Measurements from ENCODE around the gene ABCC6. TPM values are rescaled to one million over a fixed set of nuclear protein-coding genes. Genes with fewer than 3 reads are reported as not detected.

Gene ABCC6
- total and polyA plus RNA-seq, 12 donors = 0.17 to 3.8 (median 1.0) TPM

DNA sequence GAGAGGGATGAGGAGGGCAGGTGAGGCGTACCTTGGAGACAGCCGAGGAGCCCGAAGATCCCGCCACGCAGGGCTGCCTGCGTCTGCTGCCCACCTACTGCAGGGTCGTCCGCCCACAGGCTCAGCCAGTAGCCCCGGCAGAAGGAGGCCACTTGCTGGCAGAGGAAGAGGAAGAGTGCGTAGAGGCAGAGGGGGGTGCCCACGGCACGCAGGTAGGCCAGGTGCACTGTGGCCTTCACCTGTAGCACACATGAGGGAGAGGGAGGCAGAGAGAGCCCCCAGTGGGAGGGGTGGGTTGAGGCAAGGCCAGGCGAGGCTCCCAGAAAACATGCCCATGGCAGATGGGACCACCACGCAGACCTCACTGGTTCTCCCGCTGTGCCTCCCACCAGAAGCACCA is 53.7 kb downstream of the ABCC6 start:
- Histone ChIP-seq H3K9me3 (no peaks in the 10 kb centered on the region), H3K27me3 (no peaks in the 10 kb centered on the region), H3K4me3 (no peak overlapping the region), H3K36me3 (no peaks in the 10 kb centered on the region), H3K27ac (no peak overlapping the region), H3K4me1 (no peaks in the 10 kb centered on the region)
- WGBS, 2 donors = 94 to 96% methylated on average over 14 to 15 of the region's 15 CpGs
- DNase-seq = no peak
- no peak for TF ChIP-seq CTCF (IDR thresholded peaks at IDR 0.05)
- no peak for ATAC-seq
- intact Hi-C loops (cut with DNase I) = no loop called here

DNA sequence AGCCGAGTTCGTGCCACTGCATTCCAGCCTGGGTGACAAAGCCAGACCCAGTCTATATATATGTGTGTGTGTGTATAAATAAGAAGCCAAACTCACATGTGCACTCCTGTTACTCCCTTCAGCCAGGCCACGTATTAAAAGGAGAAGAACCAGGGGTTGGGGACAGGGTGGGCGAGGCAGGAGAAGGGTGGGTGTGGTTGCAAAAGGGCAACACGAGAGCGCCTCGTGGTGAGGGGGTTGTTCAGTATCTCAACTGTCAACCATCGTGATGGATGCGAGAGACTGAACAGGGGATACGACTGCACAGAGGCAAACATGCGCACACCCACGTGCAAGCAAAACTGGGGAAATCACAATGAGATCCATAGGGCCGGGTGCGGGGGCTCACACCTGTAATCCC is 54.9 kb downstream of the ABCC6 start:
- Histone ChIP-seq H3K27ac (no peak overlapping the region), H3K9me3 (no peaks in the 10 kb centered on the region), H3K4me1 (no peaks in the 10 kb centered on the region), H3K4me3 (no peak overlapping the region), H3K27me3 (no peaks in the 10 kb centered on the region), H3K36me3 (no peaks in the 10 kb centered on the region)
- no peak for DNase-seq
- no peak for ATAC-seq
- no peak for TF ChIP-seq CTCF (IDR thresholded peaks at IDR 0.05)
- intact Hi-C loops (cut with DNase I) = no loop called here
- WGBS, 2 donors = 87 to 90% methylated on average over 14 of the region's 14 CpGs

DNA sequence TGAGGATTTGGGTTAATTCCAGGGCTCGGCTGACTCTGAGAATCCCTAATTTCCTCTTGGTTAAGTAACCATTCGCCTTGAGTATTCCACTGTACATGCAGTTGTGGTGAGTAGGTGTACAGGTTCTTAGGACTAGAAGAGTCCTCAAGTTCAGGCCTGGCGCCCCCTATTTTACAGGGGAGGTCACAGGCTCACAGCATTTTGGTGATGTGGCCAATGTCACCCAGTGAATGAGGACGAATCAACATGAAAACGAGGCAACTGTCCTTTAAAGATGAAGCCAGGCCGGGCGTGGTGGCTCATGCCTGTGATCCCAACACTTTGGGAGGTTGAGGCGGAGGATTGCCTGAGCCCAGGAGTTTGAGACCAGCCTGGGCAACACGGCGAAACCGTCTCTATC is 55.4 kb downstream of the ABCC6 start:
- ATAC-seq = no peak
- WGBS, 2 donors = 87% methylated on average over 11 of the region's 11 CpGs
- Histone ChIP-seq H3K4me1 (no peaks in the 10 kb centered on the region), H3K27ac (no peak overlapping the region), H3K9me3 (no peaks in the 10 kb centered on the region), H3K36me3 (no peaks in the 10 kb centered on the region), H3K27me3 (no peaks in the 10 kb centered on the region), H3K4me3 (no peak overlapping the region)
- intact Hi-C loops (cut with DNase I) = no loop called here
- TF ChIP-seq CTCF (IDR thresholded peaks at IDR 0.05) = no peak
- no peak for DNase-seq

DNA sequence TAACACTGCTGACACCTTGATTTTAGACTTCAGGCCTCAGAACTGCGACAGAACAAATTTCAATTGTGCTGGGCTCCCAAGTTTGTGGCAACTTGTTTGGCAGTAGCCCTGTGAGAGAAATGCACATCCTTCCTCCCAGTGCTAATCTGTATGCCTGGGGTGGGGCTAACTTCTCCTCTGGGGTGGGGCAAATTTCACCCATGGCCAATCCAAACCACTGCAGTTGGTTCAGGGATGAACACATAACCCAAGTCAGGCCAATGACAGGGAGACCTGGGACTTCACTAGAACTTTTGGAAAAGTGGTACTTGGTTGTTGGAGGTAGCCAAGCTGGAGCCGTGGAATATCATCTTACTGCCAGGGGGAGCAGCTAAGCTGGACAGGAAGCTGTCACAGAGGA is 56.3 kb downstream of the ABCC6 start:
- no peak for DNase-seq
- no peak overlapping the region for H3K27ac ChIP-seq
- ATAC-seq = no peak
- H3K27me3 ChIP-seq = no peaks in the 10 kb centered on the region
- H3K9me3 ChIP-seq = no peaks in the 10 kb centered on the region
- 28 to 36% methylated on average over 2 of the region's 2 CpGs for WGBS, 2 donors
- intact Hi-C loops (cut with DNase I) = no loop called here
- no peaks in the 10 kb centered on the region for H3K4me1 ChIP-seq
- H3K36me3 ChIP-seq = no peaks in the 10 kb centered on the region
- TF ChIP-seq CTCF (IDR thresholded peaks at IDR 0.05) = no peak
- H3K4me3 ChIP-seq = no peak overlapping the region

DNA sequence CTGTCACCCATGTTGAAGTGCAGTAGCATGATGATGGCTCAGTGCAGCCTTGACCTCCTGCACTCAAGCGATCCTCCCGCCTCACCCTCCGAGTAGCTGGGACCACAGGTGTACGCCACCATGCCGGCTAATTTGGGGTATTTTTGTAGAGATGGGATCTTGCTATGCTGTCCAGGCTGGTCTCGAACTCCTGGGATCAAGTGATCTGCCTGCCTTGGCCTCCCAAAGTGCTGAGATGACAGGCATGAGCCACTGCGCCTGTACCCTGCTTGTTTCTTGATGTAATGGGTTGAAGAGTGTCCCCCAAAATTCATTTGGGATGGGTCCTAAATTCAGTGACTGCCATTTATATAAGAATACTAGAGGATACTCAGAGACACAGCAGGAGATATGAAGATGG is 57.2 kb downstream of the ABCC6 start:
- H3K4me3 ChIP-seq = no peak overlapping the region
- no peaks in the 10 kb centered on the region for H3K4me1 ChIP-seq
- DNase-seq = no peak
- intact Hi-C loops (cut with DNase I) = no loop called here
- H3K27me3 ChIP-seq = no peaks in the 10 kb centered on the region
- no peak overlapping the region for H3K27ac ChIP-seq
- 84 to 89% methylated on average over 7 of the region's 7 CpGs for WGBS, 2 donors
- H3K36me3 ChIP-seq = no peaks in the 10 kb centered on the region
- TF ChIP-seq CTCF (IDR thresholded peaks at IDR 0.05) = no peak
- H3K9me3 ChIP-seq = no peaks in the 10 kb centered on the region
- no peak for ATAC-seq
